ENCODE data around the gene CPNE4. TPM values are rescaled to one million over a fixed set of nuclear protein-coding genes. Genes with fewer than 3 reads are reported as not detected.

Gene CPNE4
- total and polyA plus RNA-seq, 8 donors, result 0.15 to 8.9 (median 1.7) TPM

GRCh38 chr3:131503320-131503635 is 531.5 kb downstream of the CPNE4 start:
- DNase-seq, result peak in 1 of 2 donors; percentile 9
- H3K36me3 ChIP-seq, result peaks cover 7 to 25% (median 23%) of the 10 kb centered on the region in 4 donors
- H3K27ac ChIP-seq, result peak overlapping the region in 4 of 5 donors; percentile 76 to 88 (median 82)
- peaks cover 0 to 8% (median 0%) of the 10 kb centered on the region in 3 donors for H3K27me3 ChIP-seq
- peak overlapping the region; percentile 76 to 96 (median 88) for H3K4me3 ChIP-seq
- no peaks in the 10 kb centered on the region for H3K9me3 ChIP-seq
- H3K4me1 ChIP-seq, result peaks cover 7 to 35% (median 27%) of the 10 kb centered on the region in 4 donors
- intact Hi-C loops (cut with DNase I; ENCODE audit: low total_unique reads), result loop anchor here (5.0 kb wide), 1 partner anchor 131 kb away; no protein-coding TSS in a partner anchor
- TF ChIP-seq CTCF (IDR thresholded peaks at IDR 0.05) (no peak), POLR2A (IDR thresholded peaks at IDR 0.05) (no peak), EP300 (IDR thresholded peaks at IDR 0.05) (no peak), POLR2AphosphoS5 (IDR thresholded peaks at IDR 0.05) (no peak)

GRCh38 chr3:131502530-131503319 is 532.1 kb downstream of the CPNE4 start, which contains the start of gene MRPL3:
MRPL3 (minus strand) TSS chr3:131502971; CDS start chr3:131502821, 150 bp downstream.
- TF ChIP-seq CTCF (IDR thresholded peaks at IDR 0.05) (no peak), POLR2AphosphoS5 (IDR thresholded peaks at IDR 0.05) (peak; percentile 58 to 90 (median 64))
- intact Hi-C loops (cut with DNase I; ENCODE audit: low total_unique reads), result loop anchor here (5.0 kb wide), 1 partner anchor 130 kb away; no protein-coding TSS in a partner anchor
- H3K4me1 ChIP-seq, result peaks cover 7 to 35% (median 27%) of the 10 kb centered on the region in 4 donors
- H3K36me3 ChIP-seq, result peaks cover 12 to 30% (median 28%) of the 10 kb centered on the region in 4 donors
- peak; percentile 88 to 95 for DNase-seq
- H3K4me3 ChIP-seq, result peak within 1 kb of the TSS; percentile 76 to 96 (median 88)
- WGBS, 5 donors, result 2 to 3% (median 3%) methylated on average over 38 to 47 of the region's 47 CpGs
- H3K27ac ChIP-seq, result peak within 1 kb of the TSS; percentile 63 to 88 (median 82)
- peaks cover 0 to 8% (median 0%) of the 10 kb centered on the region in 3 donors for H3K27me3 ChIP-seq
- no peaks in the 10 kb centered on the region for H3K9me3 ChIP-seq

- no peak for TF ChIP-seq POLR2A (IDR thresholded peaks at IDR 0.05)
- no peak for TF ChIP-seq EP300 (IDR thresholded peaks at IDR 0.05)
- TF ChIP-seq POLR2AphosphoS5 (IDR thresholded peaks at IDR 0.05), result no peak
- TF ChIP-seq CTCF (IDR thresholded peaks at IDR 0.05), result no peak
- 26 to 36% (median 30%) methylated on average over 2 of the region's 2 CpGs for WGBS, 5 donors
- H3K27me3 ChIP-seq, result peaks cover 0 to 2% (median 0%) of the 10 kb centered on the region in 3 donors
- peaks cover 7 to 35% (median 27%) of the 10 kb centered on the region in 4 donors for H3K4me1 ChIP-seq
- H3K9me3 ChIP-seq, result no peaks in the 10 kb centered on the region
- DNase-seq, result peak in 1 of 2 donors; percentile 13
- peaks cover 20 to 38% (median 36%) of the 10 kb centered on the region in 4 donors for H3K36me3 ChIP-seq
- peak overlapping the region in 4 of 5 donors; percentile 76 to 88 (median 82) for H3K27ac ChIP-seq
- intact Hi-C loops (cut with DNase I; ENCODE audit: low total_unique reads), result loop anchor here (5.0 kb wide), 1 partner anchor 130 kb away; no protein-coding TSS in a partner anchor
- H3K4me3 ChIP-seq, result peak overlapping the region; percentile 76 to 96 (median 88)
Measured at GRCh38 chr3:131501949-131502348, 532.9 kb downstream of the CPNE4 start.

GRCh38 chr3:131494706-131495105 is 540.1 kb downstream of the CPNE4 start:
- no peak overlapping the region for H3K27ac ChIP-seq
- 91 to 95% (median 92%) methylated on average over 1 of the region's 1 CpG for WGBS, 5 donors
- intact Hi-C loops (cut with DNase I; ENCODE audit: low total_unique reads), result no loop called here
- no peaks in the 10 kb centered on the region for H3K27me3 ChIP-seq
- DNase-seq, result no peak
- no peaks in the 10 kb centered on the region for H3K9me3 ChIP-seq
- TF ChIP-seq EP300 (IDR thresholded peaks at IDR 0.05) (no peak), CTCF (IDR thresholded peaks at IDR 0.05) (no peak), POLR2A (IDR thresholded peaks at IDR 0.05) (no peak), POLR2AphosphoS5 (IDR thresholded peaks at IDR 0.05) (no peak)
- no peaks in the 10 kb centered on the region for H3K4me1 ChIP-seq
- H3K36me3 ChIP-seq, result peaks cover 37 to 97% (median 90%) of the 10 kb centered on the region in 4 donors
- no peak overlapping the region for H3K4me3 ChIP-seq

Data from stomach (tissue), 9 donors.